Neural crest cell (in vitro differentiated cells): ENCODE measurements around the gene BRWD1. TPM values are rescaled to one million over a fixed set of nuclear protein-coding genes. Genes with fewer than 3 reads are reported as not detected.
"Not testable (repeated sequence)": the region's sequence is repeated elsewhere in the genome, so short reads cannot be mapped to it uniquely, and the experiment has no call there.

Experiments used
- DNase-seq: peaks from one replicate; pipeline ENCODE4 v3.0.0; 2021; ENCODE audit warnings: low read depth, mixed read lengths, low spot score
- H3K27ac Mint-ChIP-seq: one replicate; pipeline ENCODE4 v1.8.0; 2021; ENCODE audit warnings: mild to moderate bottlenecking, mixed read lengths; ENCODE audit not compliant: unreplicated experiment
- H3K27me3 Mint-ChIP-seq: 2 replicates; pipeline ENCODE4 v1.8.0; 2021; ENCODE audit warnings: low read depth, mild to moderate bottlenecking, mixed read lengths
- H3K36me3 Mint-ChIP-seq: 2 replicates; pipeline ENCODE4 v1.8.0; 2021; ENCODE audit warnings: low read depth, mild to moderate bottlenecking, mixed read lengths
- H3K4me1 Mint-ChIP-seq: 2 replicates; pipeline ENCODE4 v1.8.0; 2021; ENCODE audit warnings: mixed read lengths
- H3K4me3 Mint-ChIP-seq: one replicate; pipeline ENCODE4 v1.8.0; 2021; ENCODE audit warnings: mild to moderate bottlenecking, mixed read lengths
- H3K9me3 Mint-ChIP-seq: 2 replicates; pipeline ENCODE4 v1.8.0; 2021; ENCODE audit warnings: mixed read lengths
- CTCF ChIP-seq: fragments of 200-600 bp; sonication (generic); conservative IDR thresholded peaks from 2 replicates; pipeline ENCODE4 v1.5.0; 2021; ENCODE audit warnings: antibody characterized with exemption, mild to moderate bottlenecking
- total RNA-seq: library from RNA; stranded (reverse); gene quantifications from 2 replicates; pipeline ENCODE4 v1.2.1, GENCODE V29; 2021

Gene BRWD1
- total RNA-seq, 1 donor from 2014 or later: 38.4 TPM

- Mint-ChIP-seq H3K27me3 (no peaks in the 10 kb centered on the region), H3K4me1 (peaks cover 16% of the 10 kb centered on the region), H3K36me3 (no peaks in the 10 kb centered on the region), H3K9me3 (no peaks in the 10 kb centered on the region), H3K27ac (peak overlapping the region; percentile 53), H3K4me3 (no peak overlapping the region)
- no peak for DNase-seq
- no peak for TF ChIP-seq CTCF
Measured at GRCh38 chr21:39137248-39138178, 175.9 kb downstream of the BRWD1 start.

- no peaks in the 10 kb centered on the region for H3K36me3 Mint-ChIP-seq
- no peaks in the 10 kb centered on the region for H3K9me3 Mint-ChIP-seq
- no peak for DNase-seq
- H3K4me3 Mint-ChIP-seq: no peak overlapping the region
- TF ChIP-seq CTCF: no peak
- peaks cover 23% of the 10 kb centered on the region for H3K4me1 Mint-ChIP-seq
- H3K27ac Mint-ChIP-seq: no peak overlapping the region
- H3K27me3 Mint-ChIP-seq: no peaks in the 10 kb centered on the region
Measured at GRCh38 chr21:39136711-39137110, 176.7 kb downstream of the BRWD1 start.

GRCh38 chr21:39136138-39136537 lies 177.3 kb downstream of the BRWD1 start:
- not testable (repeated sequence) for DNase-seq

GRCh38 chr21:39134288-39134810 lies 179.1 kb downstream of the BRWD1 start:
- peaks cover 23% of the 10 kb centered on the region for H3K4me1 Mint-ChIP-seq
- no peak for TF ChIP-seq CTCF
- H3K4me3 Mint-ChIP-seq: no peak overlapping the region
- H3K27ac Mint-ChIP-seq: no peak overlapping the region
- H3K36me3 Mint-ChIP-seq: no peaks in the 10 kb centered on the region
- H3K27me3 Mint-ChIP-seq: no peaks in the 10 kb centered on the region
- peaks cover 3% of the 10 kb centered on the region for H3K9me3 Mint-ChIP-seq
- no peak for DNase-seq

More at GRCh38 chr21:39136138-39136537, 177.3 kb downstream of the BRWD1 start:
- TF ChIP-seq CTCF: peak; percentile 54
- not testable (repeated sequence) for H3K9me3 Mint-ChIP-seq, H3K27ac Mint-ChIP-seq, H3K36me3 Mint-ChIP-seq, H3K4me3 Mint-ChIP-seq, H3K27me3 Mint-ChIP-seq
- H3K4me1 Mint-ChIP-seq: peaks cover 23% of the 10 kb centered on the region

Other genes starting within 250 kb of the BRWD1 start
- 71.2 and 76.4 TPM in 2 replicates for gene PSMG1, start 130.2 kb downstream of the BRWD1 start, total RNA-seq
- 581 and 589 TPM in 2 replicates for gene HMGN1, start 35.5 kb upstream of the BRWD1 start, total RNA-seq
- gene LCA5L, start 132.1 kb upstream of the BRWD1 start, total RNA-seq: 1.2 and 1.4 TPM in 2 replicates
- gene SH3BGR, start 138.3 kb upstream of the BRWD1 start, total RNA-seq: 2.3 and 2.4 TPM in 2 replicates